GM18861 (cell line): ENCODE data around the gene WNT2B.

Experiments used
- ATAC-seq: cut with Tn5 transposase; IDR thresholded peaks from one replicate; pipeline ENCODE4 v1.9.1; 2021; ENCODE audit not compliant: unreplicated experiment

The WNT2B gene

GRCh38 chr1:112504661-112505399, 3.9 kb upstream of the WNT2B start:
- ATAC-seq, result no peak

GRCh38 chr1:112505400-112505785, 3.4 kb upstream of the WNT2B start:
- no peak for ATAC-seq

- no peak for ATAC-seq
Observed at GRCh38 chr1:112505878-112506277, 2.9 kb upstream of the WNT2B start.

- no peak for ATAC-seq
Observed at GRCh38 chr1:112506306-112506705, 2.5 kb upstream of the WNT2B start.

GRCh38 chr1:112506731-112507130, 2.0 kb upstream of the WNT2B start:
- ATAC-seq, result no peak

DNA sequence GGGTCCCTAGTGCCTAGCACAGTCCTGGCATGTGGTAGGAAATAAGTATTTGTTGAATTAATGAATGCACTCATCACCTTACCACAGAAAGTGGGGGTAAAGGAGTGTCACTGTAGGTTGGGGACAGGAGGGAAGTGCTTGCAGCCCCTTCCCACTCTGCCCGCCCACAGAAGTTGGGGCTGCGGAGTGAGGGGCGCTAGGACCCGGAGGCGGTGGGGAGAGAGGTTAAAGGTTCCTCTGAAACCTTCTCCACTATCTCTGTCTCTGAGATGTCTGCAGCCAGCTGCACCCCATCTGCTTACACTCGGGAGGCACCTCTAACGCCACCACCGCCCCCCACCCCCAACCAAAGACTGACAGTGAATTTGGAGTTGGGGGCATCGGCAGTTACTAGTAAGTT, 1.4 kb upstream of the WNT2B start:
- ATAC-seq, result no peak

- no peak for ATAC-seq
Observed at GRCh38 chr1:112507921-112508277, 866 bp upstream of the WNT2B start.

- ATAC-seq, result no peak
Observed at GRCh38 chr1:112509005-112509659, 367 bp downstream of the WNT2B start.

DNA sequence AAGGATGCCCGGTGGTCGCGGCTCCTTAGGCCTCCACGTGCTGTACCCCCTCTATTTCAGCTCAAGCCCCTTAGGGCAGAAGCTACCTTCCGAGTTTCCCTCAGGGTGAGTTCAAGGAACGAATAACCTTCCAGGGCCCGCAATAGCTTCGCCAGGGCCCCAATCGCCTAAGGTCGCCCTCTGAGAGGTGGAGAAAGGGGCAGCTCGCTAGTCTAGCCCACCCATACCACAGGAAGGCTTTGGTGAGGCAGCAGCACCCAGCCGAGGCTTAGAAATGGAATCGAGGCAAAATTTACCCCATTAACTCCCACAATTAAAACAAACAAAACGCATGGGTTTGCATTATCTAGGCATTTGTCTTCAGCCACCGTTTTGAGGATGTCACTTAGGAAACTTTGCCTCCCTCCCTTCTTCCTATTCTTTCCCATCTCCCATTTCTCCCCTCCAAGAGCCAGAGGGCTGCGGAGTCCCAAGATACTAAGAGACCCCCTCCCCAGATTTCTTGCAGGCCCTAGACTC, 954 bp downstream of the WNT2B start:
- no peak for ATAC-seq

- ATAC-seq, result no peak
Observed at GRCh38 chr1:112510340-112510739, 1.6 kb downstream of the WNT2B start.

DNA sequence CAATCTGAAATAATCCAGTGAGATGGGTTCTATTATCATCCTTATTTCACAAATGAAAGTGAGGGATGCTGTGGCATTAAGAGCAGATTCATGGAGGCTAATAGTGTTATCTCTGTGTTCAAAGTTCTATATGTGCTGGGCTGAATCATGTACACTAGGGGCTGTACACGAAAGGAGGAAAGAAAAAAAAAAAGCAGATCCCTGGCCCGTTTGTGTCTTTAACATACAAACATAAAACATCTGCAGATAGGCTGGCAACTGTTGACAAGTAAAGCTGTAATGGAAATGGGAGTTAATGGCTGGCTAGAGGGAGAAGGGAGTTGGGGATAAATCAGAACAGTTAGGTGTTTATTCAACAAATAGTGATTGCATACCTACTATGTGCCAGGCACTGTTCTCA, 3.1 kb downstream of the WNT2B start:
- ATAC-seq, result no peak

DNA sequence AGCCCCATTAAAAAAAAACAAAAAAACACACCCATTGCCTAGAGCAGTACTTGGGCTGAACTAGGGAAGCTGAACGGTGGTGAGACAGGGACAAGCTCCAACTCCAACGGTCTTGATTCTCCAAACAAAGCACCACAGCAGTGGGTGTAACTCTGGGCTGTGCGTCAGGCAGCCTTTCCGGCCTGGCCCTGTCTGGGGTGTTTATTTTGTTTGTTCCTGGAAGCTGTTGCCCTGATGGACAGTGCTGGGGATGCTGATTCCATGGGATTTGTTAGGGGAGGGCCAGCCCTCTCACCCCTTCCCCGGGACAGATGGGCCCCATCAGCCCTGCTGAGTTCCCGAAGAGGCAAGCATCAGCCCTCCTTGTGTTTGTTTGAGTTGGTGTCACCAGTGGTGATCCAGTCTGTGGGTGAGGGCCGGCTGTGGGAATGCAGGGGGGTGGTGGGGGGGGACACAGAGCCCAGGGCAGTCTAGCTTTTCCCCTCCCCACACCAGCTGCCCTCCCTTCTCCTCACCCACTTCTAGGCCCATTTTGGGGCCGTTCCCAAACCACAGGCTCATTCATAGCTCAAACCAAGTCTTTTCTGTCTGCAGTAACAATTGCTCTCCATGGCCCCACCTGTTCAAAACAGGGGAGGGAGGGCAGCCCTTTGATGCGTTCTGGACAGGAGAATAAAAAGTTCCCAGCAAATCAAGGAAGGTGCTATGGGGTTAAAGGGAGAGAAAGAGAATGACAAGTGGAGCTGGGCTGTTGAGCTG, 4.5 kb downstream of the WNT2B start:
- no peak for ATAC-seq

DNA sequence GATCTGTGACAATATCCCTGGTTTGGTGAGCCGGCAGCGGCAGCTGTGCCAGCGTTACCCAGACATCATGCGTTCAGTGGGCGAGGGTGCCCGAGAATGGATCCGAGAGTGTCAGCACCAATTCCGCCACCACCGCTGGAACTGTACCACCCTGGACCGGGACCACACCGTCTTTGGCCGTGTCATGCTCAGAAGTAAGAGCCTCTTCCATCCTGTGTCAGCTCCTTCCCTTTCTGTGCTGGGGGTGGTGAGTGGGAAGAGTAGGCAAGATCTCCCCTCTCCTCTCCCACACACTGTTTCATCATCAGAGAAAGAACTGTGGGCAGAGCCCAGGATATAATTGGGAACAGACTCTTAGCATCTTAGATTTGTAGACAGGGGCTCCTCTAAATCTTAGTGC, 6.1 kb downstream of the WNT2B start:
- no peak for ATAC-seq

DNA sequence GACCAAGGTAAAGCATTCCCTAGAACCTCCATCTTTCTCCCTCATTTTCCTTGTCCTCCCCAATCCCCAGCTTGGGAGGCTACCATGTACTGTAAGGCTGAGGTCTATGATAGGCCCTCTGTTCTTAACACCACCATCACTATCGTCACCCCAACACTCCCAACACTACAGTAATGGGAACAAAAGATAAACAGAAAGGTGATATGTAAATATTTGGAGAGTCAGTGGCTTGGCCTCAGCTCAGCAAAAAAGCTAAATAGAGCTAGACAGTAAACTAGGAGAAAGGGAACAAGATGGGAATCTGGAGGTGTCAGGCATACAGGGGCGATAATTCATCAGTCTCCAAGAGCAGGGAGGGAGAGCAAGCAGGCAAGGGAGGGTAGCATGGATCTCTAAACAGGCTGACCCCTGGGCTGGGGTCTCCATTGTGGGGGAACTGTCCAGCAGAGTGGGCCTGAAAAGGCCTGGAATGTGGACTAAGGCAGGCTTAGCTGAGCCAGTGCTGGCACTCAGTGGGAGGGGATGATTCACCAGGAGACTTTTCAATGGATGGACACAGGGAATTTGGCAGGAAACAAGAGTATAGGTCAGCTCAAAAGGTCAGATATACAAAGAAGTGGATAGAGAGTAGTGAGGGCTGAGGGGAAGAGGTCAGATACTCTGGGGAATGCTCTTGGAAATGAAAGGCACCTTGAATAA, 6.7 kb downstream of the WNT2B start:
- ATAC-seq, result no peak

DNA sequence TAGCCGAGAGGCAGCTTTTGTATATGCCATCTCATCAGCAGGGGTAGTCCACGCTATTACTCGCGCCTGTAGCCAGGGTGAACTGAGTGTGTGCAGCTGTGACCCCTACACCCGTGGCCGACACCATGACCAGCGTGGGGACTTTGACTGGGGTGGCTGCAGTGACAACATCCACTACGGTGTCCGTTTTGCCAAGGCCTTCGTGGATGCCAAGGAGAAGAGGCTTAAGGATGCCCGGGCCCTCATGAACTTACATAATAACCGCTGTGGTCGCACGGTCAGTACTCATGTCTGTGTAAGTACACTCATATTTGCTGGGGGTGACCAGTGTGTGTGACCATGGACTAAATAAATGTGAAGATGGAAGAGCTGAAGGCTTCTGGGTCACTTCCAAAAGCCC, 7.4 kb downstream of the WNT2B start:
- ATAC-seq, result no peak

DNA sequence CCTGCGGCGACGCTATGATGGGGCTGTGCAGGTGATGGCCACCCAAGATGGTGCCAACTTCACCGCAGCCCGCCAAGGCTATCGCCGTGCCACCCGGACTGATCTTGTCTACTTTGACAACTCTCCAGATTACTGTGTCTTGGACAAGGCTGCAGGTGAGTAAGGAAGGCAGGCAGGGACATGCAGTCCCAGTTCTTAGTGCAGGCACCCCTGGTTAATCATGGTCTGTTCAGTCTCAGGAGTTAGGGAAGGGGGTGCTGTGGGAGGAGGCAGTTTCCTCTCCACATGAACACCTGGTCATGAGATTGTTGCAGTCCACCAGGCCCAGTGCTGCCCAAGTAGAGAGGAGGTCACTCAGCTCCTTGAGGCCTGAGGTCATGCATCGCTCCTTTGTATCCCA, 8.5 kb downstream of the WNT2B start:
- no peak for ATAC-seq

DNA sequence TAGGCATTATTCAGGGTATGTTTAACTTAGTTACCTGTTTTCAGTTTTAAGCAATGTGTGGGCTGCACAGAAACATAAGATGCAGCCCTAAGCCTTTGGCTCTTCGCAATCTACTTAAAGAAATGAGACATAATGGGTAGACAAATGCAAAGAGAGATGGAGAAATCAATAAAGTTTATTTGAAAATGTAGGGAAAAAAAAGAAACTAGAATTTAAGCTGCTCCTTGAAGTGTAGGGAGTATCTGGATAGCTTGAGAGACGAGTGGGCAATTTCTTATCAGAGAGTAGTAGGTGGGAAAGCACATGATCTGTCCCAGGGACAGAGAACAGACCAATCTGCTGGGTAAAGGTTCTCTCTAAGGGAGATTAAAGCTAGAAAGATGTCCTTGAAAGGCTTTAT, 8.9 kb downstream of the WNT2B start:
- ATAC-seq, result no peak

DNA sequence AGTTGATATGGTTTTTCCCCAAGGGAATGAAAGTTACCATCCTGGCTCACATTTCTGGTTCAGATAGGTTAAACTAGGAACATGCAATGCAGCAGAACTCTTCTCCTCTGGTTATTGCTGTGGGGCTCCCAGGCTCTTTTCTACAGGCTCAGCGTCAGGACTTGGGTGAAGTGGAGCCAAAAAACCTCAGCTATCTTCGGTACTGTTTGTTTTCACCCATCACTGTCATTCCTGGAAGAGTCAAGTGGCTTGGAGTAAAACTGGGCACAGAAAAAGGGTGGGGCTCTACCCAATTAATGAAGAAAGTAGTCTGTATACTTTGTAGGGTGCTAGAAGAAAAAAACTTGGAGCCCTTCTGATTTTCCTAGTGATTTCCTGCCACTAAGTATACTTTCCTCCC, 9.4 kb downstream of the WNT2B start:
- no peak for ATAC-seq

DNA sequence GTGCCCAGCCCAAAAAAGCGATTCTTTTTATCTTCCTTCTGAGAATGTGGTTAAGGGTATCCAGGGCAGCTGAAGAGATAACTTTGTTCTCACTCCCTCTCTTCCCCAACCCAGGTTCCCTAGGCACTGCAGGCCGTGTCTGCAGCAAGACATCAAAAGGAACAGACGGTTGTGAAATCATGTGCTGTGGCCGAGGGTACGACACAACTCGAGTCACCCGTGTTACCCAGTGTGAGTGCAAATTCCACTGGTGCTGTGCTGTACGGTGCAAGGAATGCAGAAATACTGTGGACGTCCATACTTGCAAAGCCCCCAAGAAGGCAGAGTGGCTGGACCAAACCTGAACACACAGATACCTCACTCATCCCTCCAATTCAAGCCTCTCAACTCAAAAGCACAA, 11.4 kb downstream of the WNT2B start:
- ATAC-seq, result no peak

DNA sequence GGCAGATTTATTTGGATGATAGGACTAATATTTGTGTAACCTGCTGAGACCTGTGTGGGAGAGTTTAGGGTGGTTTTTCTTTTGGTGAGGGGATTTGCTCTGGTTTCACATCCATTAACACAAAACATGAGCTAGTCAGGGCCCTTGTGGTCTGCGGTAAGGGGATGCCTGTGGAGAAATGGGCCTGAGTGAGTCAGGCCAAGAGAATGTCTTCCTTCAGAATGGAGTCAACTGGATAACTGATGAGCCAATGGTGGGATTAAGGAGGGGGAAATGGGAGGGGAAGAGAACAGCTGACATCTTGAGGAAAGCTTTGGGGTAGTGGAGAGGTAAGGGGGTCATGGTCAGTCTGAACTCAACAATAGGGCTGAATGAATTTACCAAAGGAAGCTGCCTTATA, 13.9 kb downstream of the WNT2B start:
- ATAC-seq, result no peak

DNA sequence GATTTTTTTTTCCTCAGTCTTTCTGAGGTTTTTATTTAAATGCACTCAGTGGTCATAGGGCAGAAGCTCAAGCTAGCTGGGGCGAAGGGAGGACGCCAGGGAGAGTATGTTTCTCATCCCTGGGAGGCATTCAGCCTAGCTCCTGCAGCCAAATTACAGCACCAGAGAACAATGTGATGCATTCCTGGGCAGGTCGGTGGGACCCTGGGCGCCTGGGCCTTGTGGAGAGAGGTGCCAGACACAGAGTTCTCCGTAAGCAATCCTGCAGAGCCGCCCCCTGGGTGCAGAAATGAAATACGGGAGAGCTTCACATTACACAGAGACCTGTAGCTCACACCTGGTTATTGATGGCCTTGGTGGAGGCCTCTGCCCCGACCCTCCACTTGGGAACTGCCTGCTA, 15.5 kb downstream of the WNT2B start:
- ATAC-seq, result no peak
